NB4 (cell line): Measurements from ENCODE around the gene HS6ST1.

Experiments
- CTCF ChIP-seq: IDR thresholded peaks from one replicate; pipeline ENCODE4 v1.5.1; 2012; ENCODE audit warnings: low read depth, low read length
- POLR2A ChIP-seq: IDR thresholded peaks from 2 replicates; pipeline ENCODE4 v1.6.1; 2011; ENCODE audit warnings: mild to moderate bottlenecking; ENCODE audit not compliant: insufficient read length; ENCODE audit errors: extremely low read depth

DNA sequence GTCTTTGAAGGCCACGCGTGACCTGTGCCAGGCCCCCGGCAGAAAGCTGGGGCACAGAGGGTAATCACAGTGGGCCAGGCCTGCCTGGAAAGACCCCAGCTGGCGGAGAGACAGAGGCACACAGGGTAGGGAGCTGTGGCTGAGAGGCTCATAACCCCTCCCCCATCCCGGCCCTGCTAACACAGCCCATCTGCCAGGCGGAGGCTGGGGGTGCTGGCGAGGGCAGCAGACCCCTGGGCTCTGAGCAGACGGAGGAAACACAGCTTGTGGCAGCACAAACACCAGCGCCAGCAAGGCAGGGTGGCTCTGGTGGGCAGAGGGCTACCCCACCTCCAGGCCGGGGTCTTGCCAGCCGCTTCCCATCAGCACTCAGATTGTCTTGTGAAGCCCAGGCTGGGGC is 19.0 kb downstream of the HS6ST1 start:
- TF ChIP-seq CTCF (no peak), POLR2A (no peak)
